ENCODE results near the gene APOO.
A peak's percentile ranks its signal among the peaks of the same experiment; 100 is the strongest.

Gene APOO

GRCh38 chrX:23819385-23820234, 88.1 kb downstream of the APOO start:
- DNase-seq (ENCODE audit: low read depth, low spot score), result peak; percentile 67

- DNase-seq (ENCODE audit: low read depth, low spot score), result no peak
These were observed 89.8 kb downstream of the APOO start for GRCh38 chrX:23817979-23818336.

GRCh38 chrX:23816179-23816578, 91.6 kb downstream of the APOO start:
- no peak for DNase-seq (ENCODE audit: low read depth, low spot score)

- no peak for DNase-seq (ENCODE audit: low read depth, low spot score)
These were observed 92.4 kb downstream of the APOO start for GRCh38 chrX:23815376-23815775.

GRCh38 chrX:23813808-23814207, 93.9 kb downstream of the APOO start:
- no peak for DNase-seq (ENCODE audit: low read depth, low spot score)

- no peak for DNase-seq (ENCODE audit: low read depth, low spot score)
These were observed 96.1 kb downstream of the APOO start for GRCh38 chrX:23811656-23812055.

- DNase-seq (ENCODE audit: low read depth, low spot score), result no peak
These were observed 96.6 kb downstream of the APOO start for GRCh38 chrX:23811108-23811651.

- DNase-seq (ENCODE audit: low read depth, low spot score), result no peak
These were observed 97.5 kb downstream of the APOO start for GRCh38 chrX:23810279-23810678.

- DNase-seq (ENCODE audit: low read depth, low spot score), result no peak
These were observed 102.3 kb downstream of the APOO start for GRCh38 chrX:23805389-23805788.

GRCh38 chrX:23804578-23804977, 103.2 kb downstream of the APOO start:
- DNase-seq (ENCODE audit: low read depth, low spot score), result no peak

- peak; percentile 80 for DNase-seq (ENCODE audit: low read depth, low spot score)
These were observed 103.8 kb downstream of the APOO start for GRCh38 chrX:23803931-23804381.

GRCh38 chrX:23802431-23802830, 105.3 kb downstream of the APOO start:
- no peak for DNase-seq (ENCODE audit: low read depth, low spot score)

GRCh38 chrX:23799469-23800065, 108.2 kb downstream of the APOO start:
- DNase-seq (ENCODE audit: low read depth, low spot score), result peak; percentile 21

GRCh38 chrX:23797371-23798128, 110.2 kb downstream of the APOO start:
- DNase-seq (ENCODE audit: low read depth, low spot score), result peak; percentile 42

GRCh38 chrX:23795221-23795620, 112.5 kb downstream of the APOO start:
- no peak for DNase-seq (ENCODE audit: low read depth, low spot score)

GRCh38 chrX:23792861-23793553, 114.7 kb downstream of the APOO start:
- no peak for DNase-seq (ENCODE audit: low read depth, low spot score)

GRCh38 chrX:23790155-23790497, 117.6 kb downstream of the APOO start:
- DNase-seq (ENCODE audit: low read depth, low spot score), result no peak

GRCh38 chrX:23789386-23790154, 118.2 kb downstream of the APOO start:
- DNase-seq (ENCODE audit: low read depth, low spot score), result no peak

- no peak for DNase-seq (ENCODE audit: low read depth, low spot score)
These were observed 118.8 kb downstream of the APOO start for GRCh38 chrX:23788946-23789345.

- DNase-seq (ENCODE audit: low read depth, low spot score), result no peak
These were observed 119.2 kb downstream of the APOO start for GRCh38 chrX:23788521-23788920.

- no peak for DNase-seq (ENCODE audit: low read depth, low spot score)
These were observed 120.0 kb downstream of the APOO start for GRCh38 chrX:23787745-23788118.
